HCT116 (cell line): ENCODE results near the gene LTBP1.

Experiments
- CTCF ChIP-seq, 3 experiments: fragments of 200-600 bp in 1 of 3; sonication (generic) in 1 of 3; IDR thresholded peaks in 2 of 3; conservative IDR thresholded peaks in 1 of 3; 2 replicates each; pipeline ENCODE4 v1.5.1; 2012 to 2017; ENCODE audit warnings: low read depth in 2 of 3, low read length in 2 of 3, antibody characterized with exemption in 1 of 3, borderline replicate concordance in 1 of 3, control low read depth in 1 of 3, mild to moderate bottlenecking in 1 of 3, mixed read lengths in 1 of 3, mixed run types in 1 of 3, moderate library complexity in 1 of 3; ENCODE audit not compliant: insufficient read depth in 1 of 3
- EGR1 ChIP-seq: IDR thresholded peaks from 2 replicates; pipeline ENCODE4 v1.6.1; 2012; ENCODE audit warnings: low read depth
- EZH2 ChIP-seq: fragments of 200-600 bp; sonication (generic); IDR thresholded peaks from 2 replicates; pipeline ENCODE4 v1.6.1; 2017; ENCODE audit warnings: antibody characterized with exemption, mixed run types
- JUND ChIP-seq: IDR thresholded peaks from 2 replicates; pipeline ENCODE4 v1.6.1; 2012
- MAX ChIP-seq: IDR thresholded peaks from 2 replicates; pipeline ENCODE4 v1.6.1; 2012
- POLR2A ChIP-seq: IDR thresholded peaks from 2 replicates; pipeline ENCODE4 v1.7.0; 2011; ENCODE audit warnings: borderline replicate concordance; ENCODE audit not compliant: insufficient read depth, insufficient read length; ENCODE audit errors: extremely low read depth
- SIN3A ChIP-seq: IDR thresholded peaks from 2 replicates; pipeline ENCODE4 v1.6.1; 2012; ENCODE audit warnings: low read depth
- TCF7L2 ChIP-seq: IDR thresholded peaks from 2 replicates; pipeline ENCODE4 v1.7.0; 2011; ENCODE audit warnings: borderline replicate concordance, inconsistent platforms; ENCODE audit not compliant: insufficient read depth, insufficient read length; ENCODE audit errors: extremely low read depth
- YY1 ChIP-seq: IDR thresholded peaks from 2 replicates; pipeline ENCODE4 v1.6.1; 2011; ENCODE audit warnings: low read length, low read depth, moderate library complexity, mild to moderate bottlenecking; ENCODE audit not compliant: insufficient replicate concordance; ENCODE audit errors: extremely low read depth
- ZNF274 ChIP-seq: fragments of 200-500 bp; sonication (Bioruptor generic); IDR thresholded peaks from 2 replicates; pipeline ENCODE4 v1.6.1; 2014; ENCODE audit warnings: mild to moderate bottlenecking, low read depth, low read length, inconsistent platforms
- TF ChIP-seq, protein P1 (sequence below): IDR thresholded peaks from 2 replicates; pipeline ENCODE4 v1.6.1; 2012

- TF ChIP-seq EGR1 (no peak), YY1 (no peak), CTCF (IDR thresholded peaks at IDR 0.05 in 2 of 3, conservative IDR thresholded peaks at IDR 0.05 in 1 of 3; ENCODE audit: borderline replicate concordance in 1 of 3, insufficient read depth in 1 of 3, low read depth in 2 of 3, low read length in 2 of 3) (no peak), TCF7L2 (no peak), SIN3A (no peak), EZH2 (no peak), ZNF274 (no peak), MAX (no peak), JUND (no peak), POLR2A (no peak)
- TF ChIP-seq, protein P1, sequence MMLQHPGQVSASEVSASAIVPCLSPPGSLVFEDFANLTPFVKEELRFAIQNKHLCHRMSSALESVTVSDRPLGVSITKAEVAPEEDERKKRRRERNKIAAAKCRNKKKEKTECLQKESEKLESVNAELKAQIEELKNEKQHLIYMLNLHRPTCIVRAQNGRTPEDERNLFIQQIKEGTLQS, result no peak
Observed at GRCh38 chr2:33130054-33130447, 183.3 kb downstream of the LTBP1 start.
